ENCODE results near the gene ZNF292. TPM values are rescaled to one million over a fixed set of nuclear protein-coding genes. Genes with fewer than 3 reads are reported as not detected.
"Not testable (repeated sequence)": the region's sequence is repeated elsewhere in the genome, so short reads cannot be mapped to it uniquely, and the experiment has no call there.

The ZNF292 gene
- total RNA-seq, 1 experiment from 2014 or later, result 17.0 TPM

DNA sequence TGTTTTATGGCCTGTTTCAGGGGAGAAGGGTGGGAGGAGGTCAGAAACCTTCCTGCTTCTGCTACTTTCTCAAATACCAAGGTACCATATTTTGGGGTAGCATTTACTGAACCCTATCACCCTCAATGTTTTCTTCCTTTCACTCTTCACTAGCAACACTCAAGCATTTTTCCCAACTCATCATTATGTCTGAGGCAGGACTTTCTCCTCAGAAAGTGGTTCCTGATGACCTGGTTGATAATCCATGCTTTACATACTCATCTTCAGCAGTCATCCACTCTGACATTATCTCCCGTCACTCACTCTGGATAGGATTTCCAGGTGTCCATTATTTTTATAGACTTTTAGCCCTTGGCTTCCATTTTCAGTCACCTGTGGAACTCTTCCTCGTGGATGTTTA, 21.1 kb downstream of the ZNF292 start:
- Histone ChIP-seq H3K36me3 (peaks cover 14% of the 10 kb centered on the region), H3K9me3 (replicated peaks) (no peaks in the 10 kb centered on the region), H3K4me1 (replicated peaks) (no peaks in the 10 kb centered on the region), H3K4me3 (no peak overlapping the region), H3K27ac (no peak overlapping the region), H3K27me3 (replicated peaks) (no peaks in the 10 kb centered on the region)
- no peak for DNase-seq (ENCODE audit: low read depth in 1 of 2, low spot score in 2 of 2)

DNA sequence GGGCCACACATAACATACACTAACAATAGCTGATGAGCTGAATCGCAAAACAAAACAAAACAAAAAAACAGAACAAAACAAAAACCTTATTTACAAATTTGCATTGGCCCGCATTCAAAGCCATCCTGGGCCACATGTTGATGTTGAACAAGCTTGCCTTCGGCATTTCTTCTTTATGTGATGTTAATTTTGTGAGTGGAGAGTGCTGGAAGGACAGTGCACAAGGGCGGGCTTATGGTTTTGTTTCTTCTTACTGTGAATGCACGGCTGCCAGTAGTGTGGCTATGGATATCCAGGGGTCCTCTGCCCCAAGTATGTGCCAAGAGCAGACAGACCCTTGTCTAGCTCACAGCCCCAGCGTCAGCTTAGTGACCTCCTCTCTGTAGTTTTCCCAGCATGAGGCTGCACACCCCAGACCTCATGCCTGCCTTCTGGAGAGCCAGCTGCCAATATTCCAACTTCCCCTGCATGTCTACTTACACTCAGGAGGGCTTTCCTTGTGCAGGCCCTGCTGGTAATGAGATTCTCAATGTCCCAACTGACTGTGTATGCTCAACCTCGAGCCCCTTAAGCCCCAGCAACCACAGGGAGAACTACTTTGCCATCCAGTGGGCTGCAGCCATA, 24.9 kb downstream of the ZNF292 start:
- Histone ChIP-seq H3K27ac (no peak overlapping the region), H3K27me3 (replicated peaks) (no peaks in the 10 kb centered on the region), H3K36me3 (peaks cover 9% of the 10 kb centered on the region), H3K4me1 (replicated peaks) (no peaks in the 10 kb centered on the region), H3K9me3 (replicated peaks) (no peaks in the 10 kb centered on the region), H3K4me3 (no peak overlapping the region)
- no peak for DNase-seq (ENCODE audit: low read depth in 1 of 2, low spot score in 2 of 2)

DNA sequence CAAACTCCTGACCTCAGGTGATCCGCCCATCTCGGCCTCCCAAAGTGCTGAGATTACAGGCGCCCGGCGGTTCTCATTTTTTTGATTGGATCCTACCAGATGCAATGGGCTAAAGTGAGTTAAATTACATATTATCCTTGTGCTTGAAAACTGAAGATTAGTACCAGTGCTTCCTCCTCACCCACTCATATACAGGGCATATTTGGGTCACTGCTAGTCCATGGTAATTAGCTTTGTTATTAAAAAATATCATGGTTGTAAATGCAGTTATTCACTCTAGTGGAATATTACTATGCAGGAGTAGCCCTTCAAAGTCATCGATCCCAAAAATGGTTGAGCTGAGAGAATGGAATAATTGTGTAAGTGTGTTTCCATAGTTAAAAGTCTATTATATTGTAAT, 26.5 kb downstream of the ZNF292 start:
- DNase-seq (ENCODE audit: low read depth in 1 of 2, low spot score in 2 of 2), result no peak
- Histone ChIP-seq H3K4me3 (no peak overlapping the region), H3K36me3 (peaks cover 6% of the 10 kb centered on the region; the same call in 1 of the 2 replicates), H3K27me3 (replicated peaks) (no peaks in the 10 kb centered on the region), H3K4me1 (replicated peaks) (no peaks in the 10 kb centered on the region), H3K9me3 (replicated peaks) (no peaks in the 10 kb centered on the region), H3K27ac (no peak overlapping the region)

DNA sequence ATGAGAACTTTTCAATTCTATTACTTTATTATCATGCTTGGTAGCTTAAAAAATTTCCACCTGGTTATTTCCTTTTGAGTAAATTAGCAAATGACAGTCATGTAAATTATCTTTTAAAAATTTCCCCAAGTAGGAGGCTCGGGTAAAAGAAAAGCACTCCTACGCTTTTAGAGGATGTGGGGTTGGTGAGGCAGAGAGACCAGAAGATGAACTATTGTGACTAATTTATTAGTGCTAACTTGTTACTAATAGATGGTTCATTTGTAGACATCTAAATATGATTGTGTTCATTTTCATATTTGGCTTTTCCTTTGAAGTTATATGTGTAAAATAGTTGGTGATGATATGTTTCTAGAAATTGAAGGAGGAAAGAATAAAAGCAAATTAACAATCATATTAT, 27.0 kb downstream of the ZNF292 start:
- Histone ChIP-seq H3K4me3 (no peak overlapping the region), H3K27me3 (replicated peaks) (no peaks in the 10 kb centered on the region), H3K27ac (no peak overlapping the region), H3K36me3 (peaks cover 6% of the 10 kb centered on the region; the same call in 1 of the 2 replicates), H3K4me1 (replicated peaks) (no peaks in the 10 kb centered on the region), H3K9me3 (replicated peaks) (no peaks in the 10 kb centered on the region)
- no peak for DNase-seq (ENCODE audit: low read depth in 1 of 2, low spot score in 2 of 2)

DNA sequence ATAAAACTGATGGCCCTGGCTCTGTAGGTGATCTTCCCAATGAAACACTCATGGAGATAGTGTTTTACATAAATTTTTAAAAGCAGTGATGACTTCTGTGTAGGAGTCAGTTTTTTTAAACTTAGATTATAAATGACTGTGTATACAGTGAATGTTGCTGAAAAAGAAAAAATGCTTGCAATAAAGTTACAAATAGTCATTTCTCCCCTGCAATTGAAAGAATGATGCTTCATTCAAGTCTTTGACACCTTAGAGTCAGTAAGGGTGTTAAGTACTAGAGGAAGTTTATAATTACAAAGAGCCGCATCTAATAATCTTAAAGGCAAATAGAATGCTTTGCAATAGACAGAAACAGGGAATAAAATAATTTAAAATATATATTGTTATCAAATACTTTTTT, 27.6 kb downstream of the ZNF292 start:
- Histone ChIP-seq H3K27ac (no peak overlapping the region), H3K27me3 (replicated peaks) (no peaks in the 10 kb centered on the region), H3K4me1 (replicated peaks) (no peaks in the 10 kb centered on the region), H3K36me3 (peaks cover 6% of the 10 kb centered on the region; the same call in 1 of the 2 replicates), H3K4me3 (no peak overlapping the region), H3K9me3 (replicated peaks) (no peaks in the 10 kb centered on the region)
- no peak for DNase-seq (ENCODE audit: low read depth in 1 of 2, low spot score in 2 of 2)

DNA sequence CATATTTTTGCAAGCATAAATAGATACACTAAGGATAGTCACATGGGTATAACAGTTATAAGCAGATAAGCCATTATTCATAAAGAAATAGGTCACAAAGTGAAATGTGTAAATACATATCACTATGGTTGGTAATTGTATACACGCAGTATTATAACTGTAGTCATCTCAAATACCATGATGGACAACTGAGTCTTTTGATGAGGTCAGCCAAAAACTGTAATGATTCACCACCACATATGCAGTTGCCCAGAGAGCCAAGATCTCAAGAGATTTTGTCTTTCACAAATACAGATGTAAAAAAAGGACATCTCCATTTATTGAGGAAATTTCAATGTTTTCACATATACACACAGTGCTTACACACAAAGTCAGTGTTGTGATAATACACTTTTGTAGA, 28.3 kb downstream of the ZNF292 start:
- peaks cover 6% of the 10 kb centered on the region for H3K36me3 ChIP-seq
- no peaks in the 10 kb centered on the region for H3K9me3 ChIP-seq (replicated peaks)
- H3K27me3 ChIP-seq (replicated peaks), result no peaks in the 10 kb centered on the region
- no peaks in the 10 kb centered on the region for H3K4me1 ChIP-seq (replicated peaks)
- H3K4me3 ChIP-seq, result no peak overlapping the region
- no peak for DNase-seq (ENCODE audit: low read depth in 1 of 2, low spot score in 2 of 2)
- H3K27ac ChIP-seq, result no peak overlapping the region

DNA sequence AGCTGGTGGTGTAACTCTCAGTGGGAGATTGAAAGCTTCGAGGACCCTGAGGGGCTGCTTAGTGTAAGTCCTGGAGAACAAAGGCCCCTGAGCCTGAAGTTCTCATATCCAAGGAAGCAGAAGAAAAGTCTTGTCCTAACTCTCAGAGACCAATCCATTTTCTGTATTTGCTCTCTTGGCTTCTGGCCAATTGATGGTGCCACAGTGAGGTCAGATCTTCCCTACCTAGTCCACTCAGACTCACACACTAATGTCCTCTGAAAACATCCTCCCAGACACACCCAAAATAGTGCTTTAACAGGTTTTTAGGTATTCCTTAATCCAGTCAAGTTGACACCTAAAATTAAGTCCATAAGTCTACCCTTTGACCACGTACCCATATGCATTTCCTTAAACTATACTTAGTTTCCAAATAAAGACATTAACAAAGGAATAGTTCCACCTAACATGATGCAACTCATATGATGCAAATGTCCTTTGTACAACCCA, 29.4 kb downstream of the ZNF292 start:
- no peak overlapping the region for H3K4me3 ChIP-seq
- H3K9me3 ChIP-seq (replicated peaks), result no peaks in the 10 kb centered on the region
- peaks cover 4% of the 10 kb centered on the region for H3K36me3 ChIP-seq
- no peaks in the 10 kb centered on the region for H3K27me3 ChIP-seq (replicated peaks)
- H3K4me1 ChIP-seq (replicated peaks), result no peaks in the 10 kb centered on the region
- no peak for DNase-seq (ENCODE audit: low read depth in 1 of 2, low spot score in 2 of 2)
- H3K27ac ChIP-seq, result no peak overlapping the region

DNA sequence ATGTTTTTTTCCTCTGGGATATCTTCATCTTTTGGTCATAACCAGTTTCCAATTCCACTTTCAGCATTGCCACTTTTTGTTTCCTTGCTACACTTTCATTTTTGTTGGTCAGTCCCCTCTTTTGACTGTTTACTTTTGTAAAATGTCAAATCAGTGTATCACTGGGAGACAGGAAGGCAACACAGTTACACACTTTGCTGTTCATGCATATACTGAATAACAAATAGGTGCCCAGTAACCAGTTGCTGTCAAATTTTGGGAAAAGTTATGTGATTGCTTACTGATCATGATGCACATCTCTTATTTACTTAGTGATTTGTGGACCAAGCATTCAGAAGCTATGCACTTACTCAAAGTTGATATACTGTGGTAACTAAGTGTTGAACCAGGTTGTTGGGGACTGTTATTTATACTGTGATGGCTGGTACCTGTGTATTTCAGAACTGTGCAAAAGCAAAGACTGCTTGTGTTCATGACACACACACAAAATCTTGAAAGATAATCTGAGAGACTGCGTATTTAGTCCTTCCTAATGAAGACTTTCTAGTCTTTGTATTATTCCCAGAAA, 41.0 kb downstream of the ZNF292 start:
- no peak overlapping the region for H3K4me3 ChIP-seq
- no peaks in the 10 kb centered on the region for H3K9me3 ChIP-seq (replicated peaks)
- no peaks in the 10 kb centered on the region for H3K36me3 ChIP-seq
- no peaks in the 10 kb centered on the region for H3K4me1 ChIP-seq (replicated peaks)
- DNase-seq (ENCODE audit: low read depth in 1 of 2, low spot score in 2 of 2), result no peak
- no peaks in the 10 kb centered on the region for H3K27me3 ChIP-seq (replicated peaks)
- no peak overlapping the region for H3K27ac ChIP-seq

DNA sequence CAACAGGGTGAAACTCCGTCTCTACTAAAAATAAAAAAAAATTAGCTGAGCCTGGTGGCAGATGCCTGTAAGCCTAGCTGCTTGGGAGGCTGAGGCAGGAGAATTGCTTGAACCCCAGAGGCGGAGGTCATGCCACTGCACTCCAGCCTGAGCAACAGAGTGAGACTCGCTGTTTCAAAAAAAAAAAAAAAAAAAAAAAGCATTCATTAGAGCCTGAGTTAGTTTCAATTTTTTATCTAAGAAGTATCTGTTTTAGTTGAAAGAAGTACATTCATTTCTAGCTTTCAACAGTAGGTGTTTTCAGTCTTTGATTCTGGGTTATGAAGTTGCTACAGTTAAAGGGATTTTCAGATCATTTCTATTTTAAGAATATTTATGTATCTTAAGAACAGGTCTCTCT, 42.2 kb downstream of the ZNF292 start:
- H3K4me1 ChIP-seq (replicated peaks), result no peaks in the 10 kb centered on the region

DNA sequence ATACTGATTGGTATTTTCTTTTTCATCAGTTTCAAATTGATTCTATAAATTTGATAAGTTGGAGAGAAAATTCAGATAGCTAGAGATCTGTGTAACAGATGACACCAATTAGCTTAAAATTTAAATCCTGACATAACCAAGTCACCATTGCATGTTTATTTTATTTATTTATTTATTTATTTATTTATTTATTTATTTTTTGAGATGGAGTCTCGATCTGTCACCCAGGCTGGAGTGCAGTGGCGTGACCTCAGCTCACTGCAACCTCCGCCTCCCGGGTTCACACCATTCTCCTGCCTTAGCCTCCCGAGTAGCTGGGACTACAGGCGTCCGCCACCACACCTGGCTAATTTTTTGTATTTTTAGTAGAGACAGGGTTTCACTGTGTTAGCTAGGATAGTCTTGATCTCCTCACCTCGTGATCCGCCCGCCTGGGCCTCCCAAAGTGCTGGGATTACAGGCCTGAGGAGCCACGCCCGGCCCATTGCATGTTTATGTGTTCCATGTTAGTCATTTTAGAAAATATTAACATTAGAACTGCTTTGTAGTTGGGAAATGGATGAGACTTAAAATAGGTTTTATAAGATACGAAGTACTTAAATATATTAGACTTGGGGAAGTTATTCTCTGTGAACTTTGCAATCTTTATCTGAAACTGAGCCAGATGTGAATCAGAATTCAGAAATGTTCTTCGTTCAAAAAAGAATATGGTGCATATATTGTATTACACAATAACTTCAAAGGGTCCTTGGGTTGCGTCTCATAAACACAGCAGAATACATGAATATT, 42.9 kb downstream of the ZNF292 start:
- not testable (repeated sequence) for H3K4me3 ChIP-seq; H3K9me3 ChIP-seq (replicated peaks); H3K27me3 ChIP-seq (replicated peaks); DNase-seq (ENCODE audit: low read depth in 1 of 2, low spot score in 2 of 2); H3K36me3 ChIP-seq; H3K27ac ChIP-seq; H3K4me1 ChIP-seq (replicated peaks)

More for the DNA sequence above, 42.2 kb downstream of the ZNF292 start:
- H3K27me3 ChIP-seq (replicated peaks), result no peaks in the 10 kb centered on the region
- no peak overlapping the region for H3K4me3 ChIP-seq
- H3K36me3 ChIP-seq, result no peaks in the 10 kb centered on the region
- no peaks in the 10 kb centered on the region for H3K9me3 ChIP-seq (replicated peaks)
- H3K27ac ChIP-seq, result no peak overlapping the region
- no peak for DNase-seq (ENCODE audit: low read depth in 1 of 2, low spot score in 2 of 2)

DNA sequence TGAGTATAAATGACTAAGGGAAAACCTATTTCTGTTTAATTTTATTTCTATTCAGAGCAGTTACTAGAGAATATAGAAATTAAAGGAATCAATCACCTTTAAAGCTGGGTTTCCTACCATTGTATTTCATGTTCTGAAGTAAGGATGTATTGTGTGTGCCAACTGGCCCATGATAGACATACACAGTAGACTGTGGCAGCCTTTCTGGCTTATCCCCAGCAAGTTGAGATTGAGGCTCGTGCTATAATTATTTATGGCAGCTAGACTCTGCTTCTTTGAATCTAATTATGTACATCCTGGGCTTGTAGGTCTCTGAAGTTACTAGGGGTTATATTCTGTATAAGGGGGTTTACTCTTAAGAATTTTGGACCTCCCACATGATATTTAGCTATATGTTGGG, 44.4 kb downstream of the ZNF292 start:
- no peak for DNase-seq (ENCODE audit: low read depth in 1 of 2, low spot score in 2 of 2)
- H3K4me1 ChIP-seq (replicated peaks), result no peaks in the 10 kb centered on the region
- no peaks in the 10 kb centered on the region for H3K36me3 ChIP-seq
- no peaks in the 10 kb centered on the region for H3K9me3 ChIP-seq (replicated peaks)
- no peaks in the 10 kb centered on the region for H3K27me3 ChIP-seq (replicated peaks)
- no peak overlapping the region for H3K4me3 ChIP-seq
- no peak overlapping the region for H3K27ac ChIP-seq

DNA sequence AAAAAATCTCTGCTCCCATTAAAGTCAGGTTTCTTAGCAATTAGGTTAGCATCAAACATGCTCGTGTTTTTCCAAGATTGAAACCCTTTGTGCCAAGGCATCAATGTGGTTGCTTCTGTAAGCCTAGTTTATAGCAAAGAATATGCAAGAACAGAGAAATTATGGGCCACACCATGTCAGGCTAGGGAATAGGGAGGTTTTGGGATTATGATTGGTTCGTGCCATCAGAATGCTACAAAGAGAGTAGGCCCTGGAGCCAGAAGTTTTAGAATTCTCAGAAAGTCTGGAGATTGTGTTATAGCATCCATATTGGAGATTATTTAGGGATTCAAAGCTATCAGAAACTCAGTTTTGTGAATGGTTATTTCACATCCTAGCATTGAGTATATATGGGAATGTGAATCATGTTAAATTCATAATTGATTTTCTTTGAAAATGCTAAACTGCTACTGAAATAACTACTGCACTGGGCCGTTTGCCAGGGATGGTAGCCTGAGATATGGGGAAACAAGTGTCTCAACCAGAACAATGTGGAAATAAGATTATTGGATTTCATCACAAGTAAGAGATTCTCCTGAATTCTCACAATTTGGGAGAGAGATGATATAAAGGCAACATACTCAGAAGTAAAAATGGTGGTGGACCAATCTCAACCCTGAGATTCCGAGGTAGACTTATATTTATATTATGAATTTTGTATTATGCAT, 45.3 kb downstream of the ZNF292 start:
- Histone ChIP-seq H3K36me3 (no peaks in the 10 kb centered on the region), H3K9me3 (replicated peaks) (no peaks in the 10 kb centered on the region), H3K4me3 (no peak overlapping the region), H3K27ac (no peak overlapping the region), H3K27me3 (replicated peaks) (no peaks in the 10 kb centered on the region), H3K4me1 (replicated peaks) (no peaks in the 10 kb centered on the region)
- no peak for DNase-seq (ENCODE audit: low read depth in 1 of 2, low spot score in 2 of 2)

DNA sequence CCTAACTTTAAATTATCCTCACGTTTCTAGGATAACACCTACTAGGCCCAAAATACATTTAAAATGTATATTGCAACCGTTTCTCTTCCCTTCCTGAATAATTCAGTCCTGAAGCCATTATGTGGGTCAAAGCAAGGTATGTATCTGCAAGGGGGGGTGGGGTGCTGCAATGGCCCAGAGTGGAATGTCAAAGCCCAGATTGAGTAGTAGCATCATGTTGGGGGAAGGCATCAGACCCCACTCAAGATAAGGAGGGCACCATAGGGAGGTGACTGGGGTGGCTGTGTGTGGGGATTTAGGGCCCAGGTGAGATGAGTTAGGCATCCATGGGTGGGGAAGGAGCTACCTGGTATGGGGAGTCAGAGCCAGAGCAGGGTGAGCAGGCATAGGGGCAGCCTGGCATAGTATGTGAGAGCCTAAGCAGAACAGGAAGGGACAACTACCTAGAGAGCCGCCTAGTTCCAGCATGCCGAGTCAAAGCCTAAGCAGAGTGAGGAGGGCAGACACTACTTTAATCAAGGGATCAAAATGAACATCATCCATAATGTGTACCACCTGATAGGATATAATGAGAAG, 48.2 kb downstream of the ZNF292 start:
- Histone ChIP-seq H3K9me3 (replicated peaks) (no peaks in the 10 kb centered on the region), H3K4me1 (replicated peaks) (no peaks in the 10 kb centered on the region), H3K36me3 (peaks cover 5% of the 10 kb centered on the region; the same call in 1 of the 2 replicates), H3K4me3 (no peak overlapping the region), H3K27ac (no peak overlapping the region), H3K27me3 (replicated peaks) (no peaks in the 10 kb centered on the region)
- DNase-seq (ENCODE audit: low read depth in 1 of 2, low spot score in 2 of 2), result no peak

All from SJSA1 (cell line).